Activated naive CD4-positive, alpha-beta T cell treated with anti-CD3 and anti-CD28 coated beads for 36 hours (primary cell): ENCODE measurements around the gene BPIFB2. TPM values are rescaled to one million over a fixed set of nuclear protein-coding genes. Genes with fewer than 3 reads are reported as not detected.

Experiments used
- CTCF ChIA-PET: fragments of 350-600 bp; sonication (Branson Sonifier 250); formaldehyde crosslinking; loops from one replicate; lab custom pipeline; 2021; ENCODE audit warnings: antibody characterized with exemption; lab: Charles Lee
- DNase-seq: peaks from one replicate; pipeline ENCODE4 v3.0.0-alpha.2; 2020
- H3K27ac Mint-ChIP-seq: one replicate; pipeline ENCODE4 v1.8.0; 2021; ENCODE audit warnings: mild to moderate bottlenecking, mixed read lengths
- H3K27me3 Mint-ChIP-seq: one replicate; pipeline ENCODE4 v1.8.0; 2021; ENCODE audit warnings: low read depth, mixed read lengths
- H3K36me3 Mint-ChIP-seq: one replicate; pipeline ENCODE4 v1.8.0; 2021; ENCODE audit warnings: low read depth, mixed read lengths
- H3K4me1 Mint-ChIP-seq: one replicate; pipeline ENCODE4 v1.8.0; 2021; ENCODE audit warnings: low read depth, mixed read lengths
- H3K4me3 Mint-ChIP-seq: one replicate; pipeline ENCODE4 v1.8.0; 2021; ENCODE audit warnings: mild to moderate bottlenecking, moderate library complexity, mixed read lengths
- H3K9me3 Mint-ChIP-seq: one replicate; pipeline ENCODE4 v1.8.0; 2021; ENCODE audit warnings: mixed read lengths
- intact Hi-C: fragments of 100-400 bp; cut with micrococcal nuclease; formaldehyde crosslinking; loops from one replicate; pipeline ENCODE4 v1.15.1; 2023
- total RNA-seq, 2 experiments: library from RNA; stranded (reverse); gene quantifications; one replicate each; pipeline ENCODE4 v1.2.3, GENCODE V29; 2021

Gene BPIFB2
- total RNA-seq, 2 experiments from 2014 or later: not detected

GRCh38 chr20:32989507-32990283 is 17.8 kb upstream of the BPIFB2 start:
- intact Hi-C loops: no loop called here

DNA sequence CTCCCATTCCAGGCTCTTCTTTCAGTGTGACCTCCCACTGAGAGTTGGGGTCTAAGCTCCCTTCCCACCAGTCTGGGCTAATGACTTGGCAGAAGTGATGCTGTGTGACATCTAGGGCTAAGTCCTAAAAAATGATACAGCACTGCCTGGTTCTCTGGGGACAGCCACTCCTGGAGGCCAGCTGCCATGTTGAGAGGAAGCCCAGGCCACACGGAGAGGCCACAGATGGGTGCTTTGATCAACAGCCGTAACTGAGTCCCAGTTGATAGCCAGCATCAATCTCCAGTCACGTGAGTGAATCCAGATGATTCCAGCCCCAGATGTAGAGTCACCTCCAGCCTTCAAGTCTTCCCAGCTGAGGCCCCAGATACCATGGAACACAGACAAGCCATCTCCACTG is 17.1 kb upstream of the BPIFB2 start:
- peaks cover 5% of the 10 kb centered on the region for H3K9me3 Mint-ChIP-seq
- H3K27ac Mint-ChIP-seq: no peak overlapping the region
- DNase-seq: no peak
- peaks cover 37% of the 10 kb centered on the region for H3K4me1 Mint-ChIP-seq
- no peaks in the 10 kb centered on the region for H3K36me3 Mint-ChIP-seq
- intact Hi-C loops: no loop called here
- no peak overlapping the region for H3K4me3 Mint-ChIP-seq
- CTCF ChIA-PET: interaction anchor here (0.6 to 2.2 kb wide), 2 partner anchors 15 to 1167 kb away, joined by 3 to 13 read pairs; partner anchors contain the start of gene SUN5
- no peaks in the 10 kb centered on the region for H3K27me3 Mint-ChIP-seq

More at GRCh38 chr20:32989507-32990283, 17.8 kb upstream of the BPIFB2 start:
- no peak overlapping the region for H3K4me3 Mint-ChIP-seq
- CTCF ChIA-PET: interaction anchor here (0.6 kb wide), 1 partner anchor 1167 kb away, joined by 3 read pairs; no protein-coding TSS in a partner anchor
- H3K27ac Mint-ChIP-seq: no peak overlapping the region
- no peaks in the 10 kb centered on the region for H3K36me3 Mint-ChIP-seq
- H3K4me1 Mint-ChIP-seq: peaks cover 37% of the 10 kb centered on the region
- H3K9me3 Mint-ChIP-seq: no peaks in the 10 kb centered on the region
- no peaks in the 10 kb centered on the region for H3K27me3 Mint-ChIP-seq
- DNase-seq: no peak

- CTCF ChIA-PET: interaction anchor here (0.8 to 2.2 kb wide), 4 partner anchors 14 to 49 kb away, joined by 3 to 13 read pairs (median 4); partner anchors contain the start of gene SUN5
- H3K27ac Mint-ChIP-seq: no peak overlapping the region
- no peaks in the 10 kb centered on the region for H3K27me3 Mint-ChIP-seq
- H3K4me3 Mint-ChIP-seq: no peak overlapping the region
- intact Hi-C loops: loop anchor here (1.0 kb wide), 2 partner anchors 19 to 45 kb away; no protein-coding TSS in a partner anchor
- peak; percentile 68 for DNase-seq
- peaks cover 5% of the 10 kb centered on the region for H3K9me3 Mint-ChIP-seq
- peaks cover 37% of the 10 kb centered on the region for H3K4me1 Mint-ChIP-seq
- no peaks in the 10 kb centered on the region for H3K36me3 Mint-ChIP-seq
Measured at GRCh38 chr20:32991383-32991782, 16.1 kb upstream of the BPIFB2 start.

DNA sequence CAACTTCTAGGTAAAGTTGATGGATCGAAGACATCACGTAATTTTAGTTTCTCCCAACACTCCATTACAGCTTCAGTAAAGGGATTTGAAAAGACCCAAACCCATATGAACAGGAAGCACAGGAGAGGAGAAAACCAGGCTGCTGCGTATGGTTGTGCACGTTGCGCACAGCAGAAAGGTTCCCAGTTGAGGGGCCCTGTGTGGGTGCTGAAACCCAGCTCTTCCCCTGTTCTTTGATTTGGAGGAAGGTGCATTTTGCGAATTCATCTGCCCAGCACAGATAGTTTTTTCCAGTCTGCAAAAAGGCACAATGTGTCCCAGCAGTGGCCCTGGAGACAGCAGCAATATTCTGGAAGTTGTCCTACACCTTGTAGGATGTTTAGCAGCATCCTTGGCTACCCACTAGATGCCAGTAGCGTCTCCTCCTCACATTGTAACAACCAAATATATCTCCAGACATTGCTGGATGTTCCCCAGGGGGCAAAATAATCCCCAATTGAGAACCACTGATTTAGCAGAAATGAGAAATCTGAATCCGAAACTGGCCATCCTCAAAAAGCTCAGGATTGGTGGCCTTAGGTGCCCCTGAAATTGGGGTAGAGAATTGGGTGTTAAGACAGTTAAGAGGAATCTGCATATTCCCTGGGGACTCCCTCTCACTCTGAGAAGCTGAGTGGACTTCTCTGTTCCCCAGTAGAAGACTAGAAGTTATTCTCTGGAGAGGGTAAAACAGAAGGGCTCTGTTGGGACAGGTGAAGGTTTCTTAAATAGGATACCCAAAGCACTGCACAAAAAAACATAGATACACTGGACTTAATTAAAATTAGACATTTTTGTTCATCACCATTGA is 15.5 kb upstream of the BPIFB2 start:
- Mint-ChIP-seq H3K9me3 (peaks cover 5% of the 10 kb centered on the region), H3K4me3 (no peak overlapping the region), H3K27ac (no peak overlapping the region), H3K27me3 (no peaks in the 10 kb centered on the region), H3K36me3 (no peaks in the 10 kb centered on the region), H3K4me1 (peaks cover 37% of the 10 kb centered on the region)
- CTCF ChIA-PET: interaction anchor here (0.8 to 2.2 kb wide), 4 partner anchors 13 to 49 kb away, joined by 3 to 13 read pairs (median 4); partner anchors contain the start of gene SUN5
- intact Hi-C loops: loop anchor here (1.0 kb wide), 2 partner anchors 20 to 46 kb away; no protein-coding TSS in a partner anchor
- no peak for DNase-seq

DNA sequence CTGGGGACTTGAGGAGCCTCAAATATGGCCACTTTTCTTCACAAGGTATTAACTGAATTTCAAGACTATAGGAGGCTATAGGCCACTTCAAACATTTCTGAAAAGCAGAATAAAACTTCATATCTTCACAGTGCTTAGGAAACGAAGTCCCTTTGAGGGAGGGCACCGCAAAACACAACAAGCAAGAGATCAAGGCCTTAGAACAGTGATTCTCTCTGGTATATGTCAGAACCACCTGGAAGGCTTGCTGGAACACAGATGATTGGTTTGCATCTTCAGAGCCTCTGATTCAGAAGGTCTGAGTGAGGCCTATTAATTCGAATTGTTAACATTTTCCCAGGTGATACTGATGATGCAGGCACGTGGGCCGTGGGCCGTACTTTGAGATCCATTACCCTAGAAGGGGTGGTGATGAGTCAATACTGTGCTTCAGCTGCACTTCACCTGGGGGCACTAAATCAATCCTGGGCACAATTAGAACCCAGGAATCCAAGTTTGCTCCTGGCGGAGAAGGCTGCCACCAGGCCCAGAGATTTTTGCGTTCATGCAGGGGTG is 13.9 kb upstream of the BPIFB2 start:
- Mint-ChIP-seq H3K27me3 (no peaks in the 10 kb centered on the region), H3K9me3 (peaks cover 5% of the 10 kb centered on the region), H3K4me1 (peaks cover 44% of the 10 kb centered on the region), H3K27ac (peak overlapping the region; percentile 8), H3K36me3 (no peaks in the 10 kb centered on the region), H3K4me3 (no peak overlapping the region)
- CTCF ChIA-PET: interaction anchor here (1.2 to 1.3 kb wide), 2 partner anchors 11 to 21 kb away, joined by 3 to 5 read pairs; partner anchors contain the start of gene SUN5
- DNase-seq: peak; percentile 38
- intact Hi-C loops: no loop called here

DNA sequence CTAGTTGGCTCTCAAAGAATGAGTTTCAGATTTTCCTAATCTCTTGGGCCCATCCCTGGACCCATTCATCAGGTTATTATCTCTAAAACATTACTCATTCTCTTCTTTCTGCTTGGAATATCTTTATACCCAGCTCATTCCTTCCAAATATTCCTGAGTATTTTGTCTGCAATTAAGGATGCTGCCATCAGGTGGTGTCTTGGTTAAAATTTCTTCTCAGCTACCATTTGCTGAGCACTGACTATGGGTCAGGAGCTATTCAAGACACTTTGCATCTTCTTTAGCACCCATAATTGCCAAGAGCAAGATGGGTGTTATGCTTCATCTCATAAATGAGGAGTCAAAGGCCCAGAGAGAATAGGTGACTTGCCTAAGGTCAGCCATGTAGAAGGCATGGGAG is 11.7 kb upstream of the BPIFB2 start:
- H3K4me1 Mint-ChIP-seq: peaks cover 51% of the 10 kb centered on the region
- no peak overlapping the region for H3K4me3 Mint-ChIP-seq
- intact Hi-C loops: no loop called here
- H3K36me3 Mint-ChIP-seq: no peaks in the 10 kb centered on the region
- DNase-seq: no peak
- H3K27ac Mint-ChIP-seq: no peak overlapping the region
- no peaks in the 10 kb centered on the region for H3K27me3 Mint-ChIP-seq
- peaks cover 5% of the 10 kb centered on the region for H3K9me3 Mint-ChIP-seq
- CTCF ChIA-PET: interaction anchor here (0.6 to 1.7 kb wide), 4 partner anchors 9 to 85 kb away, joined by 3 to 4 read pairs (median 3); partner anchors contain the start of gene SUN5

DNA sequence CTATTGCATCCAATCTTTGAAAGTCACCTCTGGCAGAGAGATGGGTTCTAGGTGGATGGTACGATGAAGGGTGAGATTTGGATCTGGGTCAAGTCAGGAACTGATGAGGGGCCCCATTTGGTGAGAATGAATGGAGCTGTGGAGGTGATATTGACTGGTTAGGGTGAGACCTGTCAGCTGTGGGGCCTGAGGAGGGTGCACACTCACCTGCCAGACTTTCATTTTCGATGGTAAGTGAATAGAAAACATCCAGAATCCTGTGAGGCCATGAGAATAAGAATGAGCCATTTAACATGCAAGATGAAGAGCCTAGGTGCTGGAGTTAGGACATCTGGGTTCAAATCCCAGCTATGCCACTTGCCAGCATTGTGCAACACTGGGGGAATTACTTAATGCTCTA is 10.1 kb upstream of the BPIFB2 start:
- Mint-ChIP-seq H3K9me3 (peaks cover 5% of the 10 kb centered on the region), H3K4me1 (peaks cover 49% of the 10 kb centered on the region), H3K36me3 (no peaks in the 10 kb centered on the region), H3K27ac (no peak overlapping the region), H3K4me3 (no peak overlapping the region), H3K27me3 (no peaks in the 10 kb centered on the region)
- CTCF ChIA-PET: no interaction called here
- intact Hi-C loops: no loop called here
- no peak for DNase-seq

DNA sequence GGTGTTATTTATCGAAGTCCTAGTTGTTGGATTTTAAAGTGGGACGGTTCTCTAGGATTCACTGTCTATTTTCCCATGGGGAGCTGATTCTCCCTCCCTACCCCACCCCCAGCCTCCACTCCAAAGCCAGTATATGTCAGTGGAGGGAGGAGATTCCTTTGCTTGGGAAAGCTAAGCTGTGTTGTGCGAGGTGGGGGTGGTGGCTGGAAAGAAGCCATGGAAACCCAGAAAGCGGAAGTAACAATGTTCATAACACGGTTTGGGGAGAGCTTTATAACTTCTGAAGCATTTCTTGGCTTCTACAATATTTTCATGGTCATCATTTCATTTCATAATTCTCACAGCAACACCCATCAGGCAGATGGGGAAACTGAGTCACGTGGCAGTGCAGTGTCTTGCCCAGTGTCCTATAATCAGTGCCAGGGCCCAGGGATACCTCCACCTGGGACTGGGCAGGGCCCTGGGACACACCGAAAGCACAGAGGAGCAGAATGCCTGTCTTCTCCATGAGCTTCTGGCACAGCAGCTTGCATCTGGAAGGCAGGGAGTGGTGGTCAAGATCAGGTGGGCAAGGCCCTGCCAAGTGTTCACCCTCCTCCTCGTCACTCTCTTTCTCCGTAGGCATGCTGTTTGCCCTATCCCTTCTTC is 7.8 kb upstream of the BPIFB2 start:
- H3K4me3 Mint-ChIP-seq: no peak overlapping the region
- H3K27me3 Mint-ChIP-seq: no peaks in the 10 kb centered on the region
- intact Hi-C loops: no loop called here
- peaks cover 33% of the 10 kb centered on the region for H3K4me1 Mint-ChIP-seq
- H3K27ac Mint-ChIP-seq: no peak overlapping the region
- CTCF ChIA-PET: interaction anchor here (1.1 to 1.5 kb wide), 2 partner anchors 54 to 210 kb away, joined by 4 to 12 read pairs; no protein-coding TSS in a partner anchor
- peaks cover 5% of the 10 kb centered on the region for H3K9me3 Mint-ChIP-seq
- DNase-seq: no peak
- H3K36me3 Mint-ChIP-seq: no peaks in the 10 kb centered on the region

- CTCF ChIA-PET: interaction anchor here (0.7 kb wide), 1 partner anchor 99 kb away, joined by 3 read pairs; no protein-coding TSS in a partner anchor
- Mint-ChIP-seq H3K36me3 (no peaks in the 10 kb centered on the region), H3K4me1 (peaks cover 37% of the 10 kb centered on the region), H3K4me3 (no peak overlapping the region), H3K9me3 (peaks cover 3% of the 10 kb centered on the region), H3K27me3 (no peaks in the 10 kb centered on the region), H3K27ac (no peak overlapping the region)
- intact Hi-C loops: no loop called here
- DNase-seq: no peak
Measured at GRCh38 chr20:33000802-33001466, 6.6 kb upstream of the BPIFB2 start.

DNA sequence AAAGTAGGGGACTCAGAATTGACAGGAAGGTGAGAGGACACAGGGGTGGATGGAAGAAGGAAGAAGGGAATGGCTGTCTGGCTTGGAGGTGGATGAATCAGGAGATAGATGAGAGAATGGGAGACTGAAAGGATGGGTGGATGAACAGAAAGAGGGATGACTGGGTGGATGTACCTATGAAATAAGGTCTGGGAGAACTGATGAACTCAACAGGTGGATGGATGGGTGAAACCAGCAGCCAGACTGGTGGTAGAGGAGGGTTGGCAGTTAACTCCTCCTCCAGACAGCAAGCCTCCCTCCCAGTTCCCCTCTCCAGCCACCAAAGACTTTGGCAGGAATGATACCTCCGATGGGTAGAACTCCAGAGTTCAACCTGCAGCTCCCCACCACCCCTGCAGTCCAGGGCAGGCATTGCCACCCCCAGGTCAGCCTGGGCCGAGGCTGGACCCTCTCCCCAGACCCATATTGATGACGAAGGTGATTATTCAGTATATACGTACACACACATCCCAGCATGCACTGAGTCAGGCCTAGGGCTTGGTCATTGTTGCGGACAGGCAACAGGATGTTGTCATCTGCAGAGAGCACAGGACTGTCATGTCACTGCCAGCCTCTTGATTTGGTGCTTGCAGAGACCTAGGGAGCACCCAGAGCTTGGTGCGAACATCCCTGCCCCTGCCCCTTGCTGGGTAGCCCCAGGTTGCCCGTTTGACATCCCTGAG is 5.3 kb upstream of the BPIFB2 start:
- DNase-seq: no peak
- intact Hi-C loops: no loop called here
- no peaks in the 10 kb centered on the region for H3K27me3 Mint-ChIP-seq
- peaks cover 36% of the 10 kb centered on the region for H3K4me1 Mint-ChIP-seq
- no peak overlapping the region for H3K4me3 Mint-ChIP-seq
- peaks cover 3% of the 10 kb centered on the region for H3K9me3 Mint-ChIP-seq
- CTCF ChIA-PET: interaction anchor here (0.5 to 5.4 kb wide), 2 partner anchors 58 to 384 kb away, joined by 3 to 37 read pairs; no protein-coding TSS in a partner anchor
- H3K36me3 Mint-ChIP-seq: no peaks in the 10 kb centered on the region
- peak overlapping the region; percentile 7 for H3K27ac Mint-ChIP-seq
